Duodenal mucosa (tissue), 2 donors: ENCODE measurements around the gene NECAB2.

Source experiments
- H3K27ac ChIP-seq: one replicate; pipeline ENCODE4 v1.7.0; 2013; ENCODE audit warnings: low read depth, low read length
- H3K27me3 ChIP-seq, 2 donors: one replicate each; pipeline ENCODE4 v1.7.0; 2013; ENCODE audit warnings: low read length in 2 of 2, control low read depth in 1 of 2; ENCODE audit not compliant: insufficient read depth in 2 of 2, control insufficient read depth in 1 of 2
- H3K36me3 ChIP-seq, 2 donors: one replicate each; pipeline ENCODE4 v1.7.0; 2013; ENCODE audit warnings: low read length in 2 of 2, control low read depth in 1 of 2; ENCODE audit not compliant: insufficient read depth in 2 of 2, control insufficient read depth in 1 of 2
- H3K4me1 ChIP-seq, 2 donors: one replicate each; pipeline ENCODE4 v1.7.0; 2013; ENCODE audit warnings: low read length in 2 of 2, control low read depth in 1 of 2; ENCODE audit not compliant: insufficient read depth in 2 of 2, control insufficient read depth in 1 of 2
- H3K4me3 ChIP-seq, 2 donors: one replicate each; pipeline ENCODE4 v1.7.0; 2013; ENCODE audit warnings: low read length in 2 of 2, low read depth in 1 of 2
- H3K9ac ChIP-seq, 2 donors: one replicate each; pipeline ENCODE4 v1.7.0; 2013; ENCODE audit warnings: low read length in 2 of 2, low read depth in 1 of 2
- H3K9me3 ChIP-seq, 2 donors: one replicate each; pipeline ENCODE4 v1.7.0; 2013; ENCODE audit warnings: low read length in 2 of 2, control low read depth in 1 of 2; ENCODE audit not compliant: control insufficient read depth in 1 of 2

The NECAB2 gene

DNA sequence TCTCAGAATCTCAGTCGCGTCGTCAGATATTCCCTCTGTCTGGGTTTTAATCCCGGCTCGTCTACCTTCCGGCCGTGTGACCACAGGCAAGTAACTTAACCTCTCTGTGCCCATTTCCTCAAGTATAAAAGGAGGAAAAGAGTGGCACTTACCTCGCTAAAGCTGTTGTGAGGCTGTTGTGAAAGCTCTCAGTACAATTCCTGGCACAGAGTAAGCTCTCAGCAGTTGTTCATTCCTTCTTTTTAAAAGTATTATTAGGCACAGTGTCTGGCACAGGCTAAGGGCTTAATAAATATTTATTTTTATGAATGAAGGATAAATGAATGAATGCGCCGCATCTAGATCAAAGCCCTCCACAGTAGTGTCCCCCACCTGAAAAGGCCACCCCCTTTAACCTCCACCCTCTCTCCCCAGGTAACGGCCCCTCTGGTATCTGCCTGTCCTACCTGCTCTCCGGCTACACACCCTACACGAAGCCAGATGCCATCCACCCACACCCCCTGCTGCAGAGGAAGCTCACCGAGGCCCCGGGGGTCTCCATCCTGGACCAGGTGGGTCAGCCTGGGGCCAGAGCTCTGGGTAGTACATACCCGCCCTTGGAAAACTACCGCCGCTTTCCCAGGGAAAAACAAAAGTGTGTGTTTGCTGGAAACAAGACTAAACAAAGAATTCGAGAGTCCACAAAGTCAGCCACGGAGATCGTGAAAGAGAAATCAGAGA is 9.0 kb upstream of the NECAB2 start:
- no peak overlapping the region for H3K9ac ChIP-seq
- H3K27ac ChIP-seq: no peak overlapping the region
- H3K36me3 ChIP-seq: peaks cover 16 to 54% of the 10 kb centered on the region in 2 donors
- H3K4me1 ChIP-seq: peaks cover 8 to 12% of the 10 kb centered on the region in 2 donors
- no peaks in the 10 kb centered on the region for H3K9me3 ChIP-seq
- no peak overlapping the region for H3K4me3 ChIP-seq
- H3K27me3 ChIP-seq: no peaks in the 10 kb centered on the region

DNA sequence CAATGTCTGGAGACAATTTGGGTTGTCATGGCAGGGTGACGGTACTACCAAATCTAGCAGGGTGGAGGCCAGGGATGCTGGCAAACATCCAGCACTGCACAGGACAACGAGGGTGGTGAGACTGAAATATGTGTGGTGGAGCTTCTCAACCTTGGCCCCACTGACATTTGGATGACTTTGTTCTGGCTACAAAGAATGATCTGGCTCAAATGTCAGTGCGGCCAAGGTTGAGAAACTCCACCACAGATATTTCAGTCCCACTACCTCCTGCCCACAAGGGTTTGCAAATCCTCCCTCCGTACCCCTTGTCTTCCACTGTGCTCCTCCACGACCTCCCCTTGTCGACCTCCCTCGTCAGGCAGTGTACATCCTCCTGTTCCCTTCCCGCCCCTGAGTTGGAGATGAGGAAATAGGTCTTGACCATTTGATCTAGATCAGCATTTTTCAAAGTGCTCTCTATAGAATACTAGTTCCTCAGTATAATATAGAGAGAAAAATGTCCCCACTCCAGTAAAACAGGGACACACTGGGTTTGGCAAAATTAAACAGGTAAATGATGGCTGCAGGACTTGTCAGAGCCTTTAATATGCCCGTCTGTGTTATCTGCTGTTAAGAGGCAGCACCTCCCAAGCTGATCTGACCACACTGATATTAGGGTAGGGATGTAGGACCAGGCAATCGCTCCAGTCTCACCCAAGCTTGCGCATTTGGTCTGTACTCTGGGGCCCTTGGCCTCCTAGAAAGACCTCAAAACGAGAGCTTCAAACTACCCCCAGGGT is 8.2 kb upstream of the NECAB2 start:
- Histone ChIP-seq H3K36me3 (peaks cover 16 to 58% of the 10 kb centered on the region in 2 donors), H3K4me3 (no peak overlapping the region), H3K9me3 (no peaks in the 10 kb centered on the region), H3K27me3 (no peaks in the 10 kb centered on the region), H3K27ac (no peak overlapping the region), H3K4me1 (peaks cover 5 to 6% of the 10 kb centered on the region in 2 donors), H3K9ac (no peak overlapping the region)

DNA sequence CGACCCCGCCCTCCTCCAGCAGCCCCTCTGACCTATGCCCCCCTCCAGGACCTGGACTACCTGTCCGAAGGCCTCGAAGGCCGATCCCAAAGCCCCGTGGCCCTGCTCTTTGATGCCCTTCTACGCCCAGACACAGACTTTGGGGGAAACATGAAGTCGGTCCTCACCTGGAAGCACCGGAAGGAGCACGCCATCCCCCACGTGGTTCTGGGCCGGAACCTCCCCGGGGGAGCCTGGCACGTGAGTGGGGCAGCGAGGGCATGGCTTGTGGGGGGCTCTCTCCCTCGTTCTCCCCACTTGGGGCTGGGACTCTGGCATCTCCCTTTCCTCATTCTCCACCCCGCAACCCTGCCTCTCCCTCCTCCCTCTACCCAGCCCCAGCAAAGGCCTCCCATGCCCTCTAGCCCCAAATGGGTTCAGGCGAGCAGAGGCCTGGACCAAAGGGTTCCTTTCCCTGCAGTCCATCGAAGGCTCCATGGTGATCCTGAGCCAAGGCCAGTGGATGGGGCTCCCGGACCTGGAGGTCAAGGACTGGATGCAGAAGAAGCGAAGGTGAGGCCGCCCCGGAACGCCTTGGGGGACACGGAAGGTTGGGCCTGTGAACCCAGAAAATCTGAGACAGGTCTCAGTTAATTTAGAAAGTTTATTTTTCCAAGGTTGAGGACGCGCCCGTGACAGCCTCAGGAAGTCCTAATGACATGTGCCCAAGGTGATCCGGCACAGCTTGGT is 7.4 kb upstream of the NECAB2 start:
- Histone ChIP-seq H3K36me3 (peaks cover 16 to 64% of the 10 kb centered on the region in 2 donors), H3K4me3 (no peak overlapping the region), H3K27ac (no peak overlapping the region), H3K9ac (no peak overlapping the region), H3K9me3 (no peaks in the 10 kb centered on the region), H3K4me1 (no peaks in the 10 kb centered on the region), H3K27me3 (no peaks in the 10 kb centered on the region)

DNA sequence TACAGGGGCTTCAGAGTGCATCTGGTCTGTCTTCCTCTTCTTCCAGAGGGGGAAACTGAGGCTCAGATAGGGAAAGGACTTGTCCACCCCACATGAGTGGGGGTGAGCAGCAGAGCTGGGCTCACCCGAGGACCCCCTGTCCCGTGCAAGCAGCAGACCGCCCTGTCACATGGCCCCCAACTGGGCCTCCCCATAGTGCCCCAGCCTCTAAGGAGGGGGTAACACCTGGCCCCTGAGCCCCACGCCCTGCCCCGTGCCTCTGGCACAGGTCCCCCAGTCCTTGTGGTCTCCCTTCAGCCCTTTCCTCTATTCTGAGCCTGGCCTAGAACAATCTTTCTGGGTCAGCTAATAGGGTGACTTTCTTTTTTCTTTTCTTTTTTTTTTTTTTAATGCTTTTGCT is 6.5 kb upstream of the NECAB2 start:
- Histone ChIP-seq H3K36me3 (peaks cover 16 to 62% of the 10 kb centered on the region in 2 donors), H3K27me3 (no peaks in the 10 kb centered on the region), H3K9me3 (no peaks in the 10 kb centered on the region), H3K27ac (no peak overlapping the region), H3K4me3 (no peak overlapping the region), H3K4me1 (no peaks in the 10 kb centered on the region), H3K9ac (no peak overlapping the region)

DNA sequence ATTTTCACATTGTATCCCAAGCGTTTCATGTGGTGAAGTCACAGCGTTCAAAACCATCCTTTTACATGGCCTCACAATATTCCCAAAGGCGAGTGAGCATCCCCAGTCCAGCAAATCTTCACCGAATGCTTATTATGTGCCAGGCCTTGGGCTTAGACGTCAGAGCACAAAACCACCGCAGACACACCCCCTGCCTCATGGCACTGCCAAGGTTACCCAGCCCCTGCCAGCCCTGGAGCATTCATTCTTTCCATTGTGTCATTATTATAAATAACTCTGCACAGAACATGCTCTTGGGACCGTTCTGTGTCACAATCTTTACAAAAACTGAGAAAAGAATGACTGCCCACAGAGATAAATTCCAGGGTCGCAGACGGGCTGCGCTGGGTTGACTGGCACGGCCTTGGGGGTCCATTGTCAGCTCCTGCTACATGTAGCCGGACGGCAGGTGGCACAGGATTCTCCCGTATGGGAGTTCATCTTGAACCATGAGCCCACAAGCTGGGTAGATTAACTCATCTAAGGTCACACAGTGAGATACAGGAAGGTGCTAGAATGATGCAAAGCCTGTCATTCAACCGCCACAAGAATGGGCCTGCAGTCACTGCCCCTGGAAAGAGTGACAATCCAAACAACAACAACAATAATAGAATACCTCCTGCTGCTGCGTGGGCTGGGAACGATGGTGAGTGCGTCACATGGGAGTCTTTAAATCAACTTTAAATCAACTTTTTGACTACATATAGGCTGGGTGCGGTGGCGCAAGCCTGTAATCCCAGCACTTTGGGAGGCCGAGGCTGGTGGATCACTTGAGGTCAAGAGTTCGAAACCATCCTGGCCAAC is 4.5 kb upstream of the NECAB2 start:
- no peak overlapping the region for H3K27ac ChIP-seq
- peaks cover 0 to 3% of the 10 kb centered on the region in 2 donors for H3K27me3 ChIP-seq
- no peak overlapping the region for H3K9ac ChIP-seq
- H3K9me3 ChIP-seq: no peaks in the 10 kb centered on the region
- H3K36me3 ChIP-seq: peaks cover 13 to 56% of the 10 kb centered on the region in 2 donors
- H3K4me1 ChIP-seq: no peaks in the 10 kb centered on the region
- H3K4me3 ChIP-seq: no peak overlapping the region

DNA sequence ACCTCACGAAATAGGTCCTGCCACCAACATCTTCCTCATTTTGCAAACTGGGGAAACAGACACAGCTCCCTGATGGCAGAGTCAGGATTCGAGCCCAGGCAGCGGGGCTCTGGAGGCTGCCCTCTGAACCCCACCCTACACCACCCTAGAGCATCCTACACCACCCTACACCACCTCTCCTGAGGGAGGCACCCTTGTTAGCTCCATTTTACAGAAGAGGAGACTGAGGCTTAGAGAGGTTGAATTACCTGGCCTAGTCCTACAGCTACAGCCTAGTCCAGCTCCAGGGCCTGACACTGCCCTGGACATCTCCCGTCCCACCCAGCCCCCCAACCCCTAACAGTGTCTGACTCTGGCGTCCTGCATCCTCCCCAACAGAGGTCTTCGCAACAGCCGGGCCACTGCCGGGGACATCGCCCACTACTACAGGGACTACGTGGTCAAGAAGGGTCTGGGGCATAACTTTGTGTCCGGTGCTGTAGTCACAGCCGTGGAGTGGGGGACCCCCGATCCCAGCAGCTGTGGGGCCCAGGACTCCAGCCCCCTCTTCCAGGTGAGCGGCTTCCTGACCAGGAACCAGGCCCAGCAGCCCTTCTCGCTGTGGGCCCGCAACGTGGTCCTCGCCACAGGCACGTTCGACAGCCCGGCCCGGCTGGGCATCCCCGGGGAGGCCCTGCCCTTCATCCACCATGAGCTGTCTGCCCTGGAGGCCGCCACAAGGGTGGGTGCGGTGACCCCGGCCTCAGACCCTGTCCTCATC is 3.2 kb upstream of the NECAB2 start:
- Histone ChIP-seq H3K4me3 (no peak overlapping the region), H3K9ac (no peak overlapping the region), H3K27me3 (peaks cover 0 to 3% of the 10 kb centered on the region in 2 donors), H3K36me3 (peaks cover 7 to 42% of the 10 kb centered on the region in 2 donors), H3K9me3 (no peaks in the 10 kb centered on the region), H3K4me1 (no peaks in the 10 kb centered on the region), H3K27ac (no peak overlapping the region)

DNA sequence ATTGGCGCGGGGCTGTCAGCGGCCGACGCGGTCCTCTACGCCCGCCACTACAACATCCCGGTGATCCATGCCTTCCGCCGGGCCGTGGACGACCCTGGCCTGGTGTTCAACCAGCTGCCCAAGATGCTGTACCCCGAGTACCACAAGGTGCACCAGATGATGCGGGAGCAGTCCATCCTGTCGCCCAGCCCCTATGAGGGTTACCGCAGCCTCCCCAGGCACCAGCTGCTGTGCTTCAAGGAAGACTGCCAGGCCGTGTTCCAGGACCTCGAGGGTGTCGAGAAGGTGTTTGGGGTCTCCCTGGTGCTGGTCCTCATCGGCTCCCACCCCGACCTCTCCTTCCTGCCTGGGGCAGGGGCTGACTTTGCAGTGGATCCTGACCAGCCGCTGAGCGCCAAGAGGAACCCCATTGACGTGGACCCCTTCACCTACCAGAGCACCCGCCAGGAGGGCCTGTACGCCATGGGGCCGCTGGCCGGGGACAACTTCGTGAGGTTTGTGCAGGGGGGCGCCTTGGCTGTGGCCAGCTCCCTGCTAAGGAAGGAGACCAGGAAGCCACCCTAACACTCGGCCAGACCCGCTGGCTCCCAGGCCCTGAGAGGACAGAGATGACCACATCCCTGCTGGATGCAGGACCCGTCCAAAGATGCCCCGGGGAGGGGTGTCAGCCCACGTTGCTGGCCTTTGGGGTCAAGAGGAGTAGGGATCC is 2.4 kb upstream of the NECAB2 start:
- no peak overlapping the region for H3K27ac ChIP-seq
- H3K4me3 ChIP-seq: no peak overlapping the region
- no peaks in the 10 kb centered on the region for H3K9me3 ChIP-seq
- peaks cover 0 to 4% of the 10 kb centered on the region in 2 donors for H3K27me3 ChIP-seq
- no peak overlapping the region for H3K9ac ChIP-seq
- peaks cover 7 to 35% of the 10 kb centered on the region in 2 donors for H3K36me3 ChIP-seq
- no peaks in the 10 kb centered on the region for H3K4me1 ChIP-seq

DNA sequence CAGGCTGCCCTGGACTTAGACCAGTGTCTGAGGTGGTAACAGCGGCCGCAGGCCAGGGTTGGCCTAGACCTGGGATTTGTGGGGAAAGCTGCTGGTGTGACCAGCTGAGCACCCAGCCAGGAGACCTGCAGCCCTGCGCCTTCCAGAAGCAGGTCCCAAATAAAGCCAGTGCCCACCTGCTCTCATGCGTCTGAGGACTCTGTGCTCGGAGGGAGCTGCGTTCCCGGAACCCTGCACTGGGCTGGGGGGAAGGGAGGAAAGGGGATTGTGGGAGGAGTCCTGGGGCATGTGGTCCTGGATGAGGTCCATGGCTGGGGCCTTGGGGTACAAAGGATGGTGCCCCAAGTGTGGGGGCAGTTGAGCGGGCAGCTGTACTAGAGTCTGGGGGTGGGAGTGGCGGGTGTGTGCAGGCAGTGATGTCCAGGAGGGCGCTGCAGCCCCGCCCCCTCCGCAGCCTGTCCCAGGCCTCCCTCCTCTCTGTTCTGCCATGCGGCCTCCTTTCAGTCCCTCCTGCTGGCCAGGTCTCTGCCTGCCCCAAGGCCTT is 1.8 kb upstream of the NECAB2 start:
- peaks cover 0 to 3% of the 10 kb centered on the region in 2 donors for H3K4me1 ChIP-seq
- H3K9me3 ChIP-seq: no peaks in the 10 kb centered on the region
- peaks cover 0 to 4% of the 10 kb centered on the region in 2 donors for H3K27me3 ChIP-seq

More for the DNA sequence above, 1.8 kb upstream of the NECAB2 start:
- Histone ChIP-seq H3K36me3 (peaks cover 7 to 30% of the 10 kb centered on the region in 2 donors), H3K4me3 (no peak overlapping the region), H3K27ac (no peak overlapping the region), H3K9ac (no peak overlapping the region)
